Stimulated activated CD4-positive, alpha-beta T cell treated with anti-CD3 and anti-CD28 coated beads, Interleukin-15, amount 100 ng/mL, for 24 hours (primary cell): ENCODE data around the gene WFDC5.
A peak's percentile ranks its signal among the peaks of the same experiment; 100 is the strongest.

Experiments
- DNase-seq: peaks from one replicate; pipeline ENCODE4 v3.0.0-alpha.2; 2020

Gene WFDC5

DNA sequence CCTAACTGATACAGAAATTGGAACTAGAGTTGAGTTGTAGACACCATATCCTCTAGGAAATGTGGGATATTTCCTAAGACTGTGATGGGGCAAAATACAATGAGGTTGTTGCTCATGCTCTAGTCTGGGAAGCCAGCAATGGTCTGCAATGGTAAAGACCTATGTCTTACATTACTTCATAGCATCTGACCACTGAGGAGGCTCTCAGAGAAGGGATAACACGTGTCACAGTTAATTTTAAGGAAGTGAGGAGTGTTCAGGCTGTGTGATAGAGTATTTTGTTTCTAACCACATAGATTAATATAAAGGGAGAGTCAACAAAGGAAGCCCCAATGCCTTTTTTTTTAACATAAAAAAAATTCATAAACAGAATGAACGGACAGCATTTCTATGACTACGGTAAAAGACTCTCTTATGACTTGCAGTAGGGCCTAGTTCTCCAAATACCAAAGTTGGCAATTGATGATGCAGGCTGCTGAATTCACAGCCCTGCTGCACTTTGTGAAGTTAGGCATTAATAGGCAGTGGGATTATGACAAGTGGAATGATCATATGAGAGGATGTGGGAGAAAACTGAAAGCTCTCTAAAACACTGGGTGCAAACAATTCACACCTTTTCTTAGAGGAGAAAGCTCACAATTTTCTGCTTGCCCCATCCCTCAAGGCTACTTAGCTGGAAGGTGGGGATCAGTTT lies 27.7 kb downstream of the WFDC5 start:
- no peak for DNase-seq

DNA sequence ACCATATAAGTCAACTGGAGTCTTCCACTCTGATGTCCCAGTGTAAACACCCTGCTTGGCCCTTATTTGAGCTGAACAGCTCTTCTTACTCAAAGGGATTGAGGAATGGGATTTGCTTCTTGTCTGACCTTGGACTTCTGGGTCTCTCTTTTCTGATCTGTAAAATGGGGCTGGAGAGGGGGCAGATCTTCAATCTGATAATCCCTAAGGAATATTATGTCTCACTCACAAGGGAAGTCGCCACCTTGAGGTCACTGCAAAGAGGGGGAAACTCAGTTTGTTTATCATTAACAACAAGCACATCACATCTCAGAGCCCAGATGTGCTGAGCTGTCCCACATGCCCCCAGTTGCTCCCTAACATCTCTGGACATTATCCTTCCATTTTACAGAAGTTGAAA lies 29.1 kb downstream of the WFDC5 start:
- DNase-seq = no peak

DNA sequence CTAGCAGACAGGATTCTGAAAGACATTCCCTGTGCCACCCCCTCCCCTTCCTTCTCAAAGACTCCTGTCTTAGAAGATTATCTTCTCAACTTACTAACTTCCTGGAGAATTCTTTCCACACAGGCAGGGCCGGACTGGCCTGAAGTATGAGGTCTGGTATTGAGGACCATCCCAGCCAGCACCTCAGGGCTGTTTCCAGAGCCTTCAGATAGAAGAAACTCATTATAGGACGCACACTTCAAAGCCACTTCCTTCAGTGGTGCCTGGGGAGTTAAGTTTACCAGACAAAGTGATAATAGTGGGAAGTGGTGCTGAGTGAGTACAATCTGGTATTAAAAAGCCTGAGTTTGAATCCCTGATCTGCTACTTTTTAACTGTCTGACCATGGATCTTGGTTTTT lies 29.7 kb downstream of the WFDC5 start:
- no peak for DNase-seq

DNA sequence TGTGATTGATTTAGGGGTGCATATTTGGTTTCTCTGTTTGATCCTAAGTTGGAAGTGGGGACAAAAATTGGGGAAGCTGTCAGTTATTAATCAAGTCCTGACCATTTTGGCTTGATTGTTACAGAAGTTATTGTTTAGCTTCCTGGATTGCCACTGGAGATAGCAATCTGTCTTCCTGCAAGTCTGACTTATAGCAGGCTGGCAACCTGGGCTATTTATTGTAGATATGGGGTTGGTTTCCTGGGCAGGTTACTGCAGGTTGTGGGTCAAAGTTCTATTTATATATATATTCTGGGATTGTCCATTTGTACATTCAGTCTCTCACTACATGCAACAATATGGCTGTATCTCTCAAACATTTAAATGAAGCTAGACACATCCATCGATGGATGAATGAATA lies 31.8 kb downstream of the WFDC5 start:
- DNase-seq = no peak

DNA sequence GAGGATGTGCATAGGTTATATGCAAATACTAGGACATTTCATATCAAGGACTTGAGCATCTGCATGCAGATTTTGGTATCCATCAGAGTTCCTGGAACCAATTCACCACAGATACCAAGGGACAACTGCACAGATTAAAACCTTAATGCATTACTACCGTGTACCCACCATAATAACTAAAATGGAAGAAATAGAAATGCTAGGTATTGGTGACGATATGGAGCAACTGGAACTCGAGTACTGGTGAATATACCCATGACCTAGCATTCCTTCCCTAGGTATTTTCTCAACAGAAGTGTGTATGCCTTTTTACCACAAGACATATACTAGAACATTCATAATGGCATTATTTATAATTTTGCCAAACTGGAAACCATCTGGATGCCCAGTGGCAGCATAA lies 32.5 kb downstream of the WFDC5 start:
- DNase-seq = no peak

DNA sequence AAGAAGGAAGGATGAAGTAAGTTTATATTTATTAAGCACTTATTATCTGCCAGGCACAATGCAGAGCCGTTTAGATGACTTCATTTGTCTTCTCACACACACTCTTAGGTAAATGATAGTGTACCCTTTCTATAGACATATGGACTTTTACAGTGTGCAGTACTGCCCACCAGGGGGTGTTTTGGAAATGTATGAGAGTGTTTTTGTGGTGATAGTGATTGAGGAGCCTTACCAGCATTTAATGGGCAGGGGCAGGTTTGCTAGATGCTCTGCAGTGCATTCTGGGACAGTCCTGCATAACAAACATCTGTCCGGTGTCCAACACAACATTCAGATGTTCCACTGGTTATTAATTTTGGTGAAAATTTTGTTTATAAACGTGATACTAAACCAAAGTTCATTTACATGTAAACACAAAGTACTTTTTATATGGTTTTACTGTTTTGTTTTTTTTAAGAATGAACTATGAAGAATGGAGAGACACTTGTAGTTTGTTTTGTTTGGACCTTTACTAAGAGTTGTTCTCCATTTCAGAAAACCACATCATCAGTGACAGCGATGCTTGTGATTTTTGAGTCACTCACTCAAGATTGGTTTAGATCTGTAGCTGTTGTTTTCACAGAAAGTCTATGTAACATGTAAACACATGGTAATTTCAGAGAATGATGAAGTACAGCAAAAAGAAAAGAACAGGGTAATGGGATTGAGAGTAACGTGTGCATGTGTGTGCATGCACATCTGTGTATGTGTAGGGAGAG lies 33.9 kb downstream of the WFDC5 start:
- DNase-seq = no peak

DNA sequence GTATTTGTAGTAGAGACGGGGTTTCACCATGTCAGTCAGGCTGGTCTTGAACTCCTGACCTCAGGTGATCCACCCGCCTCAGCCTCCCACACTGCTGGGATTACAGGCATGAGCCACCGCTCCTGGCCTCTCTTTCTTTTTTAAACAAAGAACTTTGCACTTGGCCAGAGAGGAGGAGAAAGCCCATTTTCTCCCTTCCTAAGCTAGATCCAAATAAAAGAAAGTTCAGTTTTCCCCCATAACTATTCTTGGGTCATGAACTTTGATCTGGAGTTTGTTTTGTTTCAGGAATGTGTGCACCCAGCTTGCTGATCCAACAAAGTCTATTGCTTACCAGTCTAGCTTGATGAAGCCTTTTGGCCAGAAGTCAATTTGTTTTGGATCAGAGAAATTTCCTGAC lies 37.4 kb downstream of the WFDC5 start:
- DNase-seq = no peak

DNA sequence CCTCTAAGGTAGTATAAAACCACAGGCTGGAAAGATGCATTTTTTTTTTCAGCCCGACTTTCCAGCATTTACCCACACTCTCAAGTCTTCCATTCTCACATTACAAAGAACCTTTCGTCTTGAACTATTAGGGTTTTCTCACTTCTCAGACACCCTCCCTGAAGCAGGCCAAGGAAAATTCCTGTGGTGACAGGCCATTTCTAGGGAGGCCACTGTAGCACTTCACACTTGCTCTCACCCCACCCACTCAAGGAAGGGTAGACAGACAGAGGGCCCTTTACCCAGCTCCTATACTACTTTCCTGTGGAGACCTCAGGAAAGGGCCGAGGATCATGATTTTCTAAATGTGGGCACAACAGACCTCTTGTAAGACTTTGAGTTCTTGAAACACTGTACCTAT lies 41.8 kb downstream of the WFDC5 start:
- no peak for DNase-seq

DNA sequence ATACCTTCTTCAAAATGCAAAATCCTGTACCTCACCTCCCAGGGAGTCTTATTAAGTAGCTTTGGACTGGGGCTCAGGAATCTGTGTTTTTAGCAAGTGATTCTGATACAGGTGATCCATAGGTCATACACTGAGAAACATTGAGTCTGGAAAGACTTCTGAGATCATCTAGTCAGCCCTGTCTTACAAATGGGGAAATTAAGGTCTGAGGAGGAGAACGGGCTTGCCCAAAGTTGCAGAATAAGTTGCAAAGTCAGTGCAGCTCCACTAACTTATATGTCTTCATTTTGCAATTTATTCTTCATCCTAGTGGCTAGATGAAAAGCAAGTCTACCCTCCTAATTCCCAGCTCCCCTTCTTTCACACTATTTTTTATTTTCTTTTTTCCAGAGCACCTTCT lies 42.9 kb downstream of the WFDC5 start:
- DNase-seq = no peak

DNA sequence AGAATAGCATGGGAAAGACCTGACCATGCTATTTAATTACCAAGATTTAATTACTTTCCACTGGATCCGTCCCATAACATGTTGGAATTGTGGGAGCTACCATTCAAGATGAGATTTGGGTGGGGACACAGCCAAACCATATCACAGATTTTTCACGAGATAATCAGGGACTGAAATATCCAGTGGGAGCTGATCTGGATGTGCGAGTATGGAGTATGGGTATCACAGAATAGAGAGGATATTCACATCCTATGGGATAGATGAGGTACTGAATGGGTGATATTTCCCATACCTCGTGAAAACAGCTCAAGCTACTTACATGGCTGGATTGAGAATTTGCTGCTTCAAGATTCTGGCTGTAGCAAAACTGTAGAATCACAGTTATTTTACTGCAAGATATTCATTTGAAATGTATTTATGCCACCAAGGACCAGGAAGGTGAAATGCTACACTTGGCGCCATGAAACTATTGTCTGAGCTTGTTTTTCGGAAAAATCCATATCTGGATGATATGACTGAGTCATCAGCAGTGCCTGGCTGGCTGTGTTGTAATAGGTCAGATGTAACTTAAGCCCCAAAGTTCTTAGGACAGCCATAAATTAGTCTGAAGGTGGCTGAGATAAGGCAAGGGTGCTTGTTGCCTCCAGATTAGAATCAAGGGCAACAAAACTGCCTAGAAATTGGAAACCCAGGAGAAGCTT lies 43.9 kb downstream of the WFDC5 start:
- DNase-seq = no peak

- DNase-seq = no peak
These were observed 45.7 kb downstream of the WFDC5 start for GRCh38 chr20:45069261-45069660.

DNA sequence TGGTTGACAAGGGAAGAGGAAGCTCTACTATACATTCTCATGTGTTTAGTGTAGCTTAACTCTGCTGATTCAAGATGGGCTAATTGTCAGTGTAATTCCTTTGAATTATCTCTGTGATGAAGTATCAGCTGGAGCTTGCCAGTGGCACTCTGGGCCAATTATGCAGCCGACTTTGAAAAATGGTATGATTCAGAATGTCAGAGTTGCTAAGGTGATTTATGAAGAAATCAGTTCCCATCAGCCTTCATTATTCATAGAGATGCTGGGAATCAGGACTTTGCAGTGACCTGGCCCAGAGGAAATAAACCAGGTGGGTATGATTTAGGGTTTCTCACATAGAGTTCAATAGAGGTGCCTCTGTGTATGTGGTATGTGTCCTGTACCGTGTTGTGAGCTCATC lies 47.4 kb downstream of the WFDC5 start:
- DNase-seq = no peak

DNA sequence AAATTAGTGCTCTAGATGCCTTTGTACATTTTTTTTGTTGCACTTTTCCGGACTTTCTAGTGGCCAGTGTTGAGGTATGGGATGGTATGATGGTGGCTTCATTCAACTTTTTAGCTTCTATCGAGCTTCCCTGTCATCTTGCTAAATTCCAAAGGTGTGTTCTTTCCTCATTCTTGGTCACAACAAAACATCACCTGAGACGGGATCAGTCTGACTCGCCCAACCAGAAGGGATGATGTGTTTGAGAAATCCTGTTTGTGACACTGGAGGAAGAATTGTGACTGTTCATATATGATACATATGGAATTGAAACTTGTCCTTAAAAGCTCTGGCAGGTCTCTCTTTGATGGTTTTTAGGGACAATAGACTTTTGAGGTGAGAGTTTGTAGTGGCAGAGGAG lies 47.9 kb downstream of the WFDC5 start:
- DNase-seq = no peak

GRCh38 chr20:45066372-45066771 lies 48.6 kb downstream of the WFDC5 start:
- no peak for DNase-seq

GRCh38 chr20:45064812-45065211 lies 50.2 kb downstream of the WFDC5 start:
- DNase-seq = no peak

DNA sequence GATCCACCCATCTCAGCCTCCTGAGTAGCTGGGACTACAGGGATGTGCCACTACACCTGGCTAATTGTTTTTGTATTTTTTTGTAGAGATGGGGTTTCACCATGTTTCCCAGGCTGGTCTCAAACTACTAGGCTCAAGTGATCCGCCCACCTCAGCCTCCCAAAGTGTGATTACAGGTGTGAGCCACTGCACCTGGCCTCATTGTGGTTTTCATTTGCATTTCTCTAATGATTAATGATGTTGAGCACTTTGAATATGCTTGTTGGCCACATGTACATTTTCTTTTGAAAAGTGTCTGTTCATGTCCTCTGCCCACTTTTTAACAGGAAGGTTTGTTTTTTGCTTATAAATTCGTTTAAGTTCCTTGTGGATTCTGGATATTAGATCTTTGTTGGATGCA lies 51.9 kb downstream of the WFDC5 start:
- DNase-seq = peak; percentile 11

- peak; percentile 11 for DNase-seq
These were observed 53.7 kb downstream of the WFDC5 start for GRCh38 chr20:45061244-45061643.

- no peak for DNase-seq
These were observed 54.7 kb downstream of the WFDC5 start for GRCh38 chr20:45060294-45060693.
